ENCODE measurements around the gene CLMN. TPM values are rescaled to one million over a fixed set of nuclear protein-coding genes. Genes with fewer than 3 reads are reported as not detected.

The CLMN gene
- polyA plus RNA-seq, 3 donors, result 22.0 to 33.7 (median 23.2) TPM

DNA sequence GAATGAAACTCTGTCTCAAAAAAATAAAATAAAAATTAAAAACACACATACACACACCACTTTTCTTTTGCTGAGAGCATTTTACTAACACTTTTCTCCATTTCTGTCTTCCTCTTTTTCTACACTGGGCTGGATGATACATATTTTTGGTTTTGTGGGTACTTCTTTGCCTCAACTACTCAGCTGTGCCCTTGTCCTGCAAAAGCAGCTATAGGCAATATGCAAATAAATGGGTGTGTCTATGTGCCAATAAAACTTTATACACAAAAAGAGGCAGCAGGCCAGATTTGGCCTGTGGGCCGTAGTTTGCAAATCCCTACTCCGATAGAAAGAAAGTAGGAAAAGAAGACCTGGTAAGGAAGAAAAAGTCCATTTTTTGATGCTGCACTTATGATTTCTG is 6.5 kb downstream of the CLMN start:
- peaks cover 0 to 2% (median 0%) of the 10 kb centered on the region in 7 donors for H3K9me3 Mint-ChIP-seq
- Histone ChIP-seq H3K9ac (ENCODE audit: insufficient read depth, low read length, poor library complexity, severe bottlenecking) (peak overlapping the region; percentile 67), H4K20me1 (ENCODE audit: insufficient read depth, low read length) (peaks cover 39% of the 10 kb centered on the region), H3K9me3 (replicated peaks in 1 of 2; ENCODE audit: control insufficient read depth in 1 of 2, insufficient read depth in 1 of 2, low read length in 2 of 2) (no peaks in the 10 kb centered on the region), H3K36me3 (replicated peaks in 1 of 2; ENCODE audit: control insufficient read depth in 1 of 2, insufficient read depth in 2 of 2, low read length in 2 of 2) (no peaks in the 10 kb centered on the region), H3K27ac (ENCODE audit: low read depth in 1 of 2, low read length in 2 of 2) (peak overlapping the region; percentile 96 to 97), H3K27me3 (ENCODE audit: control insufficient read depth in 2 of 2, insufficient read depth in 2 of 2, low read length in 2 of 2) (no peaks in the 10 kb centered on the region), H3K4me2 (replicated peaks; ENCODE audit: extremely low read depth, low read length, poor library complexity, severe bottlenecking) (peak overlapping the region; percentile 49), H2AFZ (ENCODE audit: insufficient read depth, low read depth, low read length, poor library complexity, severe bottlenecking) (no peak overlapping the region), H3K79me2 (ENCODE audit: insufficient read depth, low read length) (peaks cover 51% of the 10 kb centered on the region), H3K4me1 (ENCODE audit: control insufficient read depth in 1 of 2, insufficient read depth in 2 of 2, low read length in 2 of 2) (peaks cover 69 to 71% of the 10 kb centered on the region in 2 donors), H3K4me3 (replicated peaks in 1 of 3; ENCODE audit: low read depth in 2 of 3, low read length in 3 of 3) (peak overlapping the region in 1 of 3 experiments; percentile 28)
- WGBS (ENCODE audit: insufficient coverage), result no CpG with 5 or more reads among the region's 2 CpGs
- H3K4me3 Mint-ChIP-seq, result peak overlapping the region in 1 of 2 donors; percentile 69
- intact Hi-C loops (cut with micrococcal nuclease), result loop anchor here (5.0 to 10.0 kb wide), 3 partner anchors 171 to 1356 kb away; partner anchors contain the start of gene SYNE3 (in 1 of the 2)
- peaks cover 0 to 8% (median 4%) of the 10 kb centered on the region in 3 donors for H3K27me3 Mint-ChIP-seq (ENCODE audit: low read depth in 3 of 3)
- peaks cover 94% of the 10 kb centered on the region for H3K4me1 Mint-ChIP-seq
- H3K27ac Mint-ChIP-seq, result peak overlapping the region; percentile 94 to 99 (median 97)
- TF ChIP-seq, protein P1, sequence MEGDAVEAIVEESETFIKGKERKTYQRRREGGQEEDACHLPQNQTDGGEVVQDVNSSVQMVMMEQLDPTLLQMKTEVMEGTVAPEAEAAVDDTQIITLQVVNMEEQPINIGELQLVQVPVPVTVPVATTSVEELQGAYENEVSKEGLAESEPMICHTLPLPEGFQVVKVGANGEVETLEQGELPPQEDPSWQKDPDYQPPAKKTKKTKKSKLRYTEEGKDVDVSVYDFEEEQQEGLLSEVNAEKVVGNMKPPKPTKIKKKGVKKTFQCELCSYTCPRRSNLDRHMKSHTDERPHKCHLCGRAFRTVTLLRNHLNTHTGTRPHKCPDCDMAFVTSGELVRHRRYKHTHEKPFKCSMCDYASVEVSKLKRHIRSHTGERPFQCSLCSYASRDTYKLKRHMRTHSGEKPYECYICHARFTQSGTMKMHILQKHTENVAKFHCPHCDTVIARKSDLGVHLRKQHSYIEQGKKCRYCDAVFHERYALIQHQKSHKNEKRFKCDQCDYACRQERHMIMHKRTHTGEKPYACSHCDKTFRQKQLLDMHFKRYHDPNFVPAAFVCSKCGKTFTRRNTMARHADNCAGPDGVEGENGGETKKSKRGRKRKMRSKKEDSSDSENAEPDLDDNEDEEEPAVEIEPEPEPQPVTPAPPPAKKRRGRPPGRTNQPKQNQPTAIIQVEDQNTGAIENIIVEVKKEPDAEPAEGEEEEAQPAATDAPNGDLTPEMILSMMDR (IDR thresholded peaks at IDR 0.05), result no peak
- peaks cover 23 to 28% of the 10 kb centered on the region in 2 donors for H3K36me3 Mint-ChIP-seq
- DNase-seq, result peak in 2 of 3 donors; percentile 51 to 55

DNA sequence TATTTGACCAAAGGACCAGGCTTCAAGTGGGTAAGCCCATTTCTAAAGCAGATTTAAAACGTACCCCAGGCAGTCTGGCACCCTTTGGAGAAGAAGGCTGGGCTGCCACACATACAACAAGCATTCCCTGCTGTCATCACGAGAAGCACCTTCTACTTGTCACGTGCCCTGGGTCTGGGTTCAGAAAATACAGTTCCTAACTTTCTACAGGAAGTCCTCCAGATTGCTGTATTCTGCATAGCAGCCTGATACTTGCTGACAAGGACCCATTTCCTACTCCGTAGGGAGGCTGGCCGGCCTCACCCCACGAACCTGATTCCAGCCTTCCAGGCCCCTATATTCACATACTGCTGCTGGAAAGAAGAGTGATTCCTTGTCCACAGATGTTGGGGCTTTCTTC is 7.4 kb downstream of the CLMN start:
- H3K4me1 Mint-ChIP-seq, result peaks cover 94% of the 10 kb centered on the region

More for the DNA sequence above, 7.4 kb downstream of the CLMN start:
- peak overlapping the region in 1 of 2 donors; percentile 79 for H3K4me3 Mint-ChIP-seq
- no peaks in the 10 kb centered on the region for H3K9me3 ChIP-seq (replicated peaks in 1 of 2; ENCODE audit: control insufficient read depth in 1 of 2, insufficient read depth in 1 of 2, low read length in 2 of 2)
- peaks cover 48% of the 10 kb centered on the region for H3K79me2 ChIP-seq (ENCODE audit: insufficient read depth, low read length)
- H3K36me3 Mint-ChIP-seq, result peaks cover 24 to 26% of the 10 kb centered on the region in 2 donors
- H2AFZ ChIP-seq (ENCODE audit: insufficient read depth, low read depth, low read length, poor library complexity, severe bottlenecking), result no peak overlapping the region
- H3K4me1 ChIP-seq (ENCODE audit: control insufficient read depth in 1 of 2, insufficient read depth in 2 of 2, low read length in 2 of 2), result peaks cover 64 to 65% of the 10 kb centered on the region in 2 donors
- no peaks in the 10 kb centered on the region for H3K27me3 ChIP-seq (ENCODE audit: control insufficient read depth in 2 of 2, insufficient read depth in 2 of 2, low read length in 2 of 2)
- 53% methylated on average over 3 of the region's 6 CpGs for WGBS (ENCODE audit: insufficient coverage)
- H3K27ac ChIP-seq (ENCODE audit: low read depth in 1 of 2, low read length in 2 of 2), result peak overlapping the region; percentile 96 to 97
- peaks cover 0 to 2% (median 0%) of the 10 kb centered on the region in 7 donors for H3K9me3 Mint-ChIP-seq
- peak in 2 of 3 donors; percentile 30 to 41 for DNase-seq
- peak overlapping the region in 1 of 3 experiments; percentile 6 for H3K4me3 ChIP-seq (replicated peaks in 1 of 3; ENCODE audit: low read depth in 2 of 3, low read length in 3 of 3)
- no peaks in the 10 kb centered on the region for H3K36me3 ChIP-seq (replicated peaks in 1 of 2; ENCODE audit: control insufficient read depth in 1 of 2, insufficient read depth in 2 of 2, low read length in 2 of 2)
- H3K4me2 ChIP-seq (replicated peaks; ENCODE audit: extremely low read depth, low read length, poor library complexity, severe bottlenecking), result peak overlapping the region; percentile 22
- intact Hi-C loops (cut with micrococcal nuclease), result loop anchor here (5.0 to 10.0 kb wide), 3 partner anchors 170 to 1355 kb away; partner anchors contain the start of gene SYNE3 (in 1 of the 2)
- H4K20me1 ChIP-seq (ENCODE audit: insufficient read depth, low read length), result peaks cover 43% of the 10 kb centered on the region
- H3K27ac Mint-ChIP-seq, result peak overlapping the region; percentile 92 to 98 (median 97)
- peaks cover 0 to 3% (median 1%) of the 10 kb centered on the region in 3 donors for H3K27me3 Mint-ChIP-seq (ENCODE audit: low read depth in 3 of 3)
- peak overlapping the region; percentile 16 for H3K9ac ChIP-seq (ENCODE audit: insufficient read depth, low read length, poor library complexity, severe bottlenecking)
- TF ChIP-seq, protein P1 (IDR thresholded peaks at IDR 0.05), result no peak
